WI38 (cell line): ENCODE measurements around the gene HEATR5A.
"Not testable (repeated sequence)": the region's sequence is repeated elsewhere in the genome, so short reads cannot be mapped to it uniquely, and the experiment has no call there.

Experiments used
- H3K4me3 ChIP-seq: 2 replicates; pipeline ENCODE4 v1.5.1; 2011; ENCODE audit warnings: low read depth, mild to moderate bottlenecking, control low read depth, low read length
- TF ChIP-seq, protein P1 (sequence below): IDR thresholded peaks from 2 replicates; pipeline ENCODE4 v1.5.1; 2012; ENCODE audit warnings: low read depth, mild to moderate bottlenecking, control low read depth, low read length

Gene HEATR5A

DNA sequence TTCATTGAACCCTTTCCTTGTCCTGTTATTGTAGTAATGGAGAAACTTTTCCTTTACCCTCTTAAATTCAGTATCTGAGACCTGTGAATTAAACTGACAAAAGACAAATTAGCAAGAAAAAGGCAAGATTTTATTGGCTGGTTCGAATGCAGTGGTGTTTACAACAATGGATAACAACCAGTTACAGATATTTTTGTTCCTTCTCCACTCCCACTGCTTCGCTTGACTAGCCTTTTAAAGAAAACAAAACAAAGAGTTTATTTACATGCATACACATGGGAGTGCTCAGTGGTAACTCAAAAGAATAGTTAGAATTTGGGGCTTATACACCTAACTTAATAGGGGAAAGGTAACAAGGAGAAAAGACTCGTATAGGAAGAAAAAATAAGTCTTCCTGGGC, 175.7 kb downstream of the HEATR5A start:
- no peak overlapping the region for H3K4me3 ChIP-seq

DNA sequence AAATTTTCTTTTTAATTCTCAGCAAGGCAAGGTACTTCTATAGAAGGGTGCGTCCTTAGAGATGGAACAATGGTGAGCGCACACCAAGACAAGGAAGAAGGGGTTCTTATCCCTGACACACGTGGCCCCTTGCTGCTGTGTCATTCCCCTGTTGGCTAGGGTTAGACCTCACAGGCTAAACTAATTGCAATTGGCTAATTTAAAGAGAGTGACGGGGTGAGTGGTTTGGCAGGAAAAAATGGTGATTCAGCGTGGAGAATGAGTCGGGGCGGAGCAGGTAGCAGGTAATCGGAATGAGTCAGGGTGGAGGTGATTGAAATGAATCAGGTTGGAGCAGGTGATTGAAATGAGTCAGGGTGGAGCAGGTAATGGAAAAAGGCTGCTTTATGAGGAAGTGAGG, 176.5 kb downstream of the HEATR5A start:
- TF ChIP-seq, protein P1, sequence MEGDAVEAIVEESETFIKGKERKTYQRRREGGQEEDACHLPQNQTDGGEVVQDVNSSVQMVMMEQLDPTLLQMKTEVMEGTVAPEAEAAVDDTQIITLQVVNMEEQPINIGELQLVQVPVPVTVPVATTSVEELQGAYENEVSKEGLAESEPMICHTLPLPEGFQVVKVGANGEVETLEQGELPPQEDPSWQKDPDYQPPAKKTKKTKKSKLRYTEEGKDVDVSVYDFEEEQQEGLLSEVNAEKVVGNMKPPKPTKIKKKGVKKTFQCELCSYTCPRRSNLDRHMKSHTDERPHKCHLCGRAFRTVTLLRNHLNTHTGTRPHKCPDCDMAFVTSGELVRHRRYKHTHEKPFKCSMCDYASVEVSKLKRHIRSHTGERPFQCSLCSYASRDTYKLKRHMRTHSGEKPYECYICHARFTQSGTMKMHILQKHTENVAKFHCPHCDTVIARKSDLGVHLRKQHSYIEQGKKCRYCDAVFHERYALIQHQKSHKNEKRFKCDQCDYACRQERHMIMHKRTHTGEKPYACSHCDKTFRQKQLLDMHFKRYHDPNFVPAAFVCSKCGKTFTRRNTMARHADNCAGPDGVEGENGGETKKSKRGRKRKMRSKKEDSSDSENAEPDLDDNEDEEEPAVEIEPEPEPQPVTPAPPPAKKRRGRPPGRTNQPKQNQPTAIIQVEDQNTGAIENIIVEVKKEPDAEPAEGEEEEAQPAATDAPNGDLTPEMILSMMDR = no peak

More for the DNA sequence above, 175.7 kb downstream of the HEATR5A start:
- TF ChIP-seq, protein P1 = no peak

DNA sequence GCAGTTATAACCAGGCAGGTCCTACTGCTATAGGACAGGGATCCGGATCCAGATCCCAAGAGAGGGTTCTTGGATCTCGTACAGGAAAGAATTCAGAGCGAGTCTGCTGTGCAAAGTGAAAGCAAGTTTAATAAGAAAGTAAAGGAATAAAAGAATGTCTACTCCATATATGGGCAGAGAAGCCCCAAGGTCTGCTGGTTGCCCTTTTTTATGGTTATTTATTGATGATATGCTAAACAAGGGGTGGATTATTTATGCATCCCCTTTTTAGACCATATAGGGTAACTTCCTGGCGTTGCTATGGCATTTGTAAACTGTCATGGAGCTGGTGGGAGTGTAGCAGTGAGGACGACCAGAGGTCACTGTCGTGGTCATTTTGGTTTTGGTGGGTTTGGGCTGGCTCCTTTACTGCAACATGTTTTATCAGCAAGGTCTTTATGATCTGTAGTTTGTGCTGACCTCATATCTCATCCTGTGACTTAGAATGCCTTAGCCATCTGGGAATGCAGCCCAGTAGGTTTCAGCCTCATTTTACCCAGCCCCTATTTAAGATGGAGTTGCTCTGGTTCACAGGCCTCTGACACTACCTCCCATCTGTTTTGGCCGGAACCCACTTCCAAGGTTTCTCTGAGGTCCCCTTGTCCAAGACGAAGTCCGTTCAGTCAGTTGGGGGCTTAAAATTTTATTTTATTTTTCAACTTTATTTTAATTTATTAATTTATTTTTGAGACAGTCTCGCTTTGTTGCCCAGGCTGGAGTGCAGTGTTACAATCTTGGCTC, 178.0 kb downstream of the HEATR5A start:
- not testable (repeated sequence) for H3K4me3 ChIP-seq

More for the DNA sequence above, 176.5 kb downstream of the HEATR5A start:
- H3K4me3 ChIP-seq = no peak overlapping the region
